ENCODE results near the gene SERPINA1. TPM values are rescaled to one million over a fixed set of nuclear protein-coding genes. Genes with fewer than 3 reads are reported as not detected.
"Not testable (repeated sequence)": the region's sequence is repeated elsewhere in the genome, so short reads cannot be mapped to it uniquely, and the experiment has no call there.

SERPINA1 gene
- total and polyA plus RNA-seq, 2 donors (not counting 1 experiment from before 2014, with no cell fraction given), result 0.69 to 6.8 TPM

DNA sequence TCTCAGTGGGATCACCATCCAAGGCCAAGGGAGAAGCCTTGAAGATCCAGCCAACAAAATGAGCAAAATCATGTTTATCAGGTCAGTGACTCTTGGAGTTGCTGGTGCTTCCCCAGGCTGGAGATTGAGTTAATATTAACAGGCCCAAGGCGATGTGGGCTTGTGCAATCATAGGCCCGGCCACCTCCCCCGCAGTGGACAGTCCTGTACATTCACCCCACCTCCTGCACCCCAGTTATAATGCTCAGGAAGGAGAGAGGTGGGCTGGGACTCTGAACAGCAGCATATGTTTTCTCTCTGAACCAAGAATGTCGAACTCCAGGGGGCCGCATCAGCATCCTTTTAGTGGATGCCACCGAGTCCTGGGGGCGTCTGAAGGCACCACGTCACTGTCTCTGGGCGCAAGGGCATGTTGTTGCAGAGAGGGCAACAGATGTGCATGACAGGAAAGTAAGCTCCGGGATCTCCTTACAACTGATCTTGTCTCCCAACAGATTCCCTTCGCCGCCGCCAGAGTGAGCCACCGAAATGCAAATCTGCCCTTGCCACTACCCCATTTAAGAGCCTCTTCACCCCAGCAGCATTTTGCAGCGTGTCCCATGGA is 33.1 kb downstream of the SERPINA1 start:
- no peak overlapping the region for H3K27ac ChIP-seq (ENCODE audit: low read length in 2 of 2)
- no peak for TF ChIP-seq EZH2 (IDR thresholded peaks at IDR 0.05; ENCODE audit: borderline replicate concordance, insufficient read depth, low read depth, low read length, poor library complexity, severe bottlenecking)
- TF ChIP-seq, protein P1, sequence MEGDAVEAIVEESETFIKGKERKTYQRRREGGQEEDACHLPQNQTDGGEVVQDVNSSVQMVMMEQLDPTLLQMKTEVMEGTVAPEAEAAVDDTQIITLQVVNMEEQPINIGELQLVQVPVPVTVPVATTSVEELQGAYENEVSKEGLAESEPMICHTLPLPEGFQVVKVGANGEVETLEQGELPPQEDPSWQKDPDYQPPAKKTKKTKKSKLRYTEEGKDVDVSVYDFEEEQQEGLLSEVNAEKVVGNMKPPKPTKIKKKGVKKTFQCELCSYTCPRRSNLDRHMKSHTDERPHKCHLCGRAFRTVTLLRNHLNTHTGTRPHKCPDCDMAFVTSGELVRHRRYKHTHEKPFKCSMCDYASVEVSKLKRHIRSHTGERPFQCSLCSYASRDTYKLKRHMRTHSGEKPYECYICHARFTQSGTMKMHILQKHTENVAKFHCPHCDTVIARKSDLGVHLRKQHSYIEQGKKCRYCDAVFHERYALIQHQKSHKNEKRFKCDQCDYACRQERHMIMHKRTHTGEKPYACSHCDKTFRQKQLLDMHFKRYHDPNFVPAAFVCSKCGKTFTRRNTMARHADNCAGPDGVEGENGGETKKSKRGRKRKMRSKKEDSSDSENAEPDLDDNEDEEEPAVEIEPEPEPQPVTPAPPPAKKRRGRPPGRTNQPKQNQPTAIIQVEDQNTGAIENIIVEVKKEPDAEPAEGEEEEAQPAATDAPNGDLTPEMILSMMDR (IDR thresholded peaks at IDR 0.05), result no peak
- no peaks in the 10 kb centered on the region for H3K9me3 ChIP-seq (ENCODE audit: control extremely low read depth in 1 of 3, control insufficient read depth in 2 of 3, insufficient read depth in 1 of 3, low read length in 2 of 3)
- H3K9me3 Mint-ChIP-seq (ENCODE audit: insufficient read depth), result peaks cover 10% of the 10 kb centered on the region
- no peak overlapping the region for H3K9ac ChIP-seq (ENCODE audit: low read length)
- intact Hi-C loops (cut with micrococcal nuclease), result no loop called here
- H3K4me1 ChIP-seq (ENCODE audit: control insufficient read depth in 2 of 2, insufficient read depth in 2 of 2, low read length in 2 of 2), result no peaks in the 10 kb centered on the region
- H2AFZ ChIP-seq (ENCODE audit: insufficient read depth, low read depth, low read length, poor library complexity, severe bottlenecking), result no peak overlapping the region
- no peaks in the 10 kb centered on the region for H3K27me3 ChIP-seq (replicated peaks in 1 of 4; ENCODE audit: control extremely low read depth in 1 of 4, control insufficient read depth in 3 of 4, insufficient read depth in 4 of 4, low read length in 3 of 4)
- WGBS (ENCODE audit: insufficient coverage), result 37% methylated on average over 7 of the region's 15 CpGs
- CTCF ChIA-PET, result no interaction called here
- ATAC-seq (ENCODE audit: low read depth), result no peak
- no peak for DNase-seq
- no peaks in the 10 kb centered on the region for H3K36me3 ChIP-seq (replicated peaks in 1 of 2; ENCODE audit: control extremely low read depth in 1 of 2, control insufficient read depth in 1 of 2, extremely low read depth in 1 of 2, insufficient read depth in 2 of 2, low read length in 1 of 2)
- peaks cover 10% of the 10 kb centered on the region for H3K27me3 Mint-ChIP-seq
- no peaks in the 10 kb centered on the region for H3K79me2 ChIP-seq (ENCODE audit: control insufficient read depth, insufficient read depth, low read length)
- H3K4me3 Mint-ChIP-seq, result no peak overlapping the region
- H3K4me2 ChIP-seq (replicated peaks; ENCODE audit: low read depth, low read length, poor library complexity, severe bottlenecking), result no peak overlapping the region
- H3K27ac Mint-ChIP-seq, result no peak overlapping the region
- H3K4me3 ChIP-seq (ENCODE audit: control extremely low read depth in 1 of 5, extremely low read depth in 1 of 5, insufficient read depth in 1 of 5, low read depth in 2 of 5, low read length in 4 of 5), result no peak overlapping the region
- no peaks in the 10 kb centered on the region for H4K20me1 ChIP-seq (ENCODE audit: control insufficient read depth, insufficient read depth, low read length, poor library complexity, severe bottlenecking)
- H3K4me1 Mint-ChIP-seq, result peaks cover 3% of the 10 kb centered on the region
- POLR2A ChIA-PET, result no interaction called here

DNA sequence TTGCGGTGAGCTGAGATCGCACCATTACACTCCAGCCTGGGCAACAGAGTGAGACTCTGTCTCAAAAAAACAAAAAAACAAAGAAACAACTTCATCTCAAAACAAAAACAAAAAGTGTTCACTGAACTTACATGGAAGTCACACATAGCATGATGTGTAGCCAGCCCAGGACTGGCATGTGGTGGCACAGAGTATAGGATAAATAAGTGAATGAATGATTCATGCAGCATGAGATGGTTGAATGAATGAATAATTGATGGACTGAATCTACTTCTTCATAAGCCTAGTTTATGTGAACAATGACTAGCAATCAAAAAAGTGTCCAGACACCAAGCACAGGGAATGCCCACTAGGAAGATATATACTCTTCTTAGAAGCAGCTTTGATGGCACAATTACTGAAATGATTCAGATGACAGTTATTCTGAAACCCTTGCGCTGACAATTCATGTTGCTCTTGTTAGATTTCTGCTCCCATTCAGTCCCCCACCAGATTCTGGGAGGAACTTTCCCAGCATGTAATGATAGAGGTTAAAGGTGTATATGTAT is 33.7 kb downstream of the SERPINA1 start:
- DNase-seq, result no peak
- peaks cover 10% of the 10 kb centered on the region for H3K9me3 Mint-ChIP-seq (ENCODE audit: insufficient read depth)
- Histone ChIP-seq H4K20me1 (ENCODE audit: control insufficient read depth, insufficient read depth, low read length, poor library complexity, severe bottlenecking) (no peaks in the 10 kb centered on the region), H3K4me3 (ENCODE audit: control extremely low read depth in 1 of 5, extremely low read depth in 1 of 5, insufficient read depth in 1 of 5, low read depth in 2 of 5, low read length in 4 of 5) (no peak overlapping the region), H3K9ac (ENCODE audit: low read length) (no peak overlapping the region), H2AFZ (ENCODE audit: insufficient read depth, low read depth, low read length, poor library complexity, severe bottlenecking) (no peak overlapping the region), H3K79me2 (ENCODE audit: control insufficient read depth, insufficient read depth, low read length) (no peaks in the 10 kb centered on the region), H3K36me3 (replicated peaks in 1 of 2; ENCODE audit: control extremely low read depth in 1 of 2, control insufficient read depth in 1 of 2, extremely low read depth in 1 of 2, insufficient read depth in 2 of 2, low read length in 1 of 2) (no peaks in the 10 kb centered on the region), H3K4me1 (ENCODE audit: control insufficient read depth in 2 of 2, insufficient read depth in 2 of 2, low read length in 2 of 2) (no peaks in the 10 kb centered on the region), H3K27ac (ENCODE audit: low read length in 2 of 2) (no peak overlapping the region), H3K27me3 (replicated peaks in 1 of 4; ENCODE audit: control extremely low read depth in 1 of 4, control insufficient read depth in 3 of 4, insufficient read depth in 4 of 4, low read length in 3 of 4) (no peaks in the 10 kb centered on the region), H3K4me2 (replicated peaks; ENCODE audit: low read depth, low read length, poor library complexity, severe bottlenecking) (no peak overlapping the region), H3K9me3 (ENCODE audit: control extremely low read depth in 1 of 3, control insufficient read depth in 2 of 3, insufficient read depth in 1 of 3, low read length in 2 of 3) (no peaks in the 10 kb centered on the region)
- H3K4me3 Mint-ChIP-seq, result no peak overlapping the region
- peaks cover 3% of the 10 kb centered on the region for H3K4me1 Mint-ChIP-seq
- no peak for ATAC-seq (ENCODE audit: low read depth)
- intact Hi-C loops (cut with micrococcal nuclease), result no loop called here
- H3K27me3 Mint-ChIP-seq, result peaks cover 10% of the 10 kb centered on the region
- TF ChIP-seq, protein P1 (IDR thresholded peaks at IDR 0.05), result no peak
- TF ChIP-seq EZH2 (IDR thresholded peaks at IDR 0.05; ENCODE audit: borderline replicate concordance, insufficient read depth, low read depth, low read length, poor library complexity, severe bottlenecking), result no peak
- POLR2A ChIA-PET, result no interaction called here
- CTCF ChIA-PET, result no interaction called here
- WGBS (ENCODE audit: insufficient coverage), result 100% methylated on average over 1 of the region's 3 CpGs
- no peak overlapping the region for H3K27ac Mint-ChIP-seq

DNA sequence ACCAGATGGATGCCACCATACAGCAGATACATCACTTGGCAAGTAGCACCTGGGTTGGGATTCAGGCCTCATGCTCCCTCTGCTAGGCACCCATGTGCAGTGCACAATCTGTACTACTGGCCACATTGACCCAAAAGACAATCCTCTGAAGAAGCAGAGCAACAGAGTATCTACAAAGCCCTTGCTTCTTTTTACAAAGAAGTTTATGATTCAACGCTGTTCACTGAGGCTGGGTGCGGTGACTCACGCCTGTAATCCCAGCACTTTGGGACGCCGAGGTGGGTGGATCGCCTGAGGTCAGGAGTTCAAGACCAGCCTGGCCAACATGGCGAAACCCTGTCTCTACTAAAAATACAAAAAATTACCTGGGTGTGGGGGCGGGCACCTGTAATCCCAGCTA is 34.2 kb downstream of the SERPINA1 start:
- intact Hi-C loops (cut with micrococcal nuclease); H3K27me3 Mint-ChIP-seq; H3K4me2 ChIP-seq (replicated peaks; ENCODE audit: low read depth, low read length, poor library complexity, severe bottlenecking); H3K27ac ChIP-seq (ENCODE audit: low read length in 2 of 2); H3K9me3 ChIP-seq (ENCODE audit: control extremely low read depth in 1 of 3, control insufficient read depth in 2 of 3, insufficient read depth in 1 of 3, low read length in 2 of 3); H3K4me1 Mint-ChIP-seq; H3K9me3 Mint-ChIP-seq (ENCODE audit: insufficient read depth); H3K4me3 ChIP-seq (ENCODE audit: control extremely low read depth in 1 of 5, extremely low read depth in 1 of 5, insufficient read depth in 1 of 5, low read depth in 2 of 5, low read length in 4 of 5); CTCF ChIA-PET; H3K36me3 ChIP-seq (replicated peaks in 1 of 2; ENCODE audit: control extremely low read depth in 1 of 2, control insufficient read depth in 1 of 2, extremely low read depth in 1 of 2, insufficient read depth in 2 of 2, low read length in 1 of 2); ATAC-seq (ENCODE audit: low read depth); DNase-seq; H3K4me3 Mint-ChIP-seq; H2AFZ ChIP-seq (ENCODE audit: insufficient read depth, low read depth, low read length, poor library complexity, severe bottlenecking); POLR2A ChIA-PET; H3K79me2 ChIP-seq (ENCODE audit: control insufficient read depth, insufficient read depth, low read length); H3K4me1 ChIP-seq (ENCODE audit: control insufficient read depth in 2 of 2, insufficient read depth in 2 of 2, low read length in 2 of 2); H4K20me1 ChIP-seq (ENCODE audit: control insufficient read depth, insufficient read depth, low read length, poor library complexity, severe bottlenecking); H3K27ac Mint-ChIP-seq; H3K9ac ChIP-seq (ENCODE audit: low read length); H3K27me3 ChIP-seq (replicated peaks in 1 of 4; ENCODE audit: control extremely low read depth in 1 of 4, control insufficient read depth in 3 of 4, insufficient read depth in 4 of 4, low read length in 3 of 4): not testable (repeated sequence)
- WGBS (ENCODE audit: insufficient coverage), result 100% methylated on average over 4 of the region's 8 CpGs

All from B cell (primary cell).